Suprapubic skin (tissue), 4 donors: Measurements from ENCODE around the gene SHROOM1. TPM values are rescaled to one million over a fixed set of nuclear protein-coding genes. Genes with fewer than 3 reads are reported as not detected.

Source experiments
- DNase-seq, 2 donors: peaks; one replicate each; pipeline ENCODE4 v3.0.0-alpha.2; 2019; ENCODE audit warnings: low spot score in 2 of 2
- H3K27ac ChIP-seq: fragments of 200-600 bp; sonication (generic); one replicate; pipeline ENCODE4 v1.5.1; 2019
- H3K27me3 ChIP-seq: fragments of 200-600 bp; sonication (generic); one replicate; pipeline ENCODE4 v1.5.1; 2019
- H3K36me3 ChIP-seq: fragments of 200-600 bp; sonication (generic); one replicate; pipeline ENCODE4 v1.5.1; 2019
- H3K4me1 ChIP-seq: fragments of 200-600 bp; sonication (generic); one replicate; pipeline ENCODE4 v1.5.1; 2019
- H3K4me3 ChIP-seq: fragments of 200-600 bp; sonication (generic); one replicate; pipeline ENCODE4 v1.5.1; 2019; ENCODE audit warnings: mild to moderate bottlenecking
- H3K9me3 ChIP-seq: fragments of 200-600 bp; sonication (generic); one replicate; pipeline ENCODE4 v1.5.1; 2019
- CTCF ChIP-seq, 2 donors: fragments of 200-600 bp in 1 of 2; fragments of 450-650 bp in 1 of 2; sonication (generic) in 1 of 2; IDR thresholded peaks; one replicate each; pipeline ENCODE4 v1.5.1; 2016 to 2019; ENCODE audit warnings: antibody characterized with exemption in 2 of 2, mild to moderate bottlenecking in 1 of 2, moderate library complexity in 1 of 2
- EP300 ChIP-seq: sonication (generic); formaldehyde crosslinking; IDR thresholded peaks from one replicate; pipeline ENCODE4 v1.6.1; 2017; ENCODE audit warnings: antibody characterized with exemption
- POLR2A ChIP-seq, 2 donors: fragments of 450-650 bp; IDR thresholded peaks; one replicate each; pipeline ENCODE4 v1.6.1; 2017; ENCODE audit warnings: antibody characterized with exemption in 2 of 2, mild to moderate bottlenecking in 2 of 2, moderate library complexity in 2 of 2
- POLR2AphosphoS5 ChIP-seq, 3 donors: sonication (generic); formaldehyde crosslinking; IDR thresholded peaks; one replicate each; pipeline ENCODE4 v1.6.1; 2017; ENCODE audit warnings: antibody characterized with exemption in 3 of 3
- WGBS: methylation state at CpG from one replicate; pipeline ENCODE4 v1.1.5; 2018; 5-methylcytosine and 5-hydroxymethylcytosine counted together
- total RNA-seq, 4 donors: library from RNA; depleted of rRNA; stranded (reverse); fragments of >200 nt; gene quantifications; one replicate each; pipeline ENCODE4 v1.1.0, GENCODE V29; 2016

The SHROOM1 gene
- total RNA-seq, 4 donors from 2014 or later, result 0.76 to 2.8 (median 2.3) TPM

GRCh38 chr5:132827943-132828673 is 2.3 kb downstream of the SHROOM1 start:
- H3K4me1 ChIP-seq, result peaks cover 28% of the 10 kb centered on the region

GRCh38 chr5:132826424-132827082 is 3.9 kb downstream of the SHROOM1 start:
- WGBS, result 83% methylated on average over 6 of the region's 6 CpGs
- Histone ChIP-seq H3K9me3 (no peaks in the 10 kb centered on the region), H3K27ac (no peak overlapping the region), H3K36me3 (no peaks in the 10 kb centered on the region), H3K4me1 (peaks cover 33% of the 10 kb centered on the region), H3K4me3 (no peak overlapping the region), H3K27me3 (peaks cover 19% of the 10 kb centered on the region)
- DNase-seq, result peak in 1 of 2 donors; percentile 37
- TF ChIP-seq CTCF (IDR thresholded peaks at IDR 0.05) (no peak), POLR2AphosphoS5 (IDR thresholded peaks at IDR 0.05) (no peak)

More at GRCh38 chr5:132827943-132828673, 2.3 kb downstream of the SHROOM1 start:
- no peak overlapping the region for H3K4me3 ChIP-seq
- peak in 1 of 2 donors; percentile 6 for DNase-seq
- no peak overlapping the region for H3K27ac ChIP-seq
- 100% methylated on average over 3 of the region's 4 CpGs for WGBS
- peaks cover 19% of the 10 kb centered on the region for H3K27me3 ChIP-seq
- no peaks in the 10 kb centered on the region for H3K9me3 ChIP-seq
- H3K36me3 ChIP-seq, result no peaks in the 10 kb centered on the region
- TF ChIP-seq CTCF (IDR thresholded peaks at IDR 0.05) (no peak), POLR2AphosphoS5 (IDR thresholded peaks at IDR 0.05) (no peak)

GRCh38 chr5:132825834-132826391 is 4.5 kb downstream of the SHROOM1 start:
- DNase-seq, result peak in 1 of 2 donors; percentile 70
- no peak for TF ChIP-seq CTCF (IDR thresholded peaks at IDR 0.05)
- no peak for TF ChIP-seq POLR2AphosphoS5 (IDR thresholded peaks at IDR 0.05)
- TF ChIP-seq POLR2A (IDR thresholded peaks at IDR 0.05), result no peak
- no peak for TF ChIP-seq EP300
- Histone ChIP-seq H3K36me3 (no peaks in the 10 kb centered on the region), H3K9me3 (no peaks in the 10 kb centered on the region), H3K27me3 (peaks cover 19% of the 10 kb centered on the region), H3K4me3 (peak overlapping the region; percentile 44), H3K27ac (no peak overlapping the region), H3K4me1 (peaks cover 32% of the 10 kb centered on the region)
- WGBS, result 63% methylated on average over 26 of the region's 43 CpGs

- Histone ChIP-seq H3K4me1 (peaks cover 27% of the 10 kb centered on the region), H3K4me3 (peak overlapping the region; percentile 44), H3K27ac (no peak overlapping the region), H3K36me3 (no peaks in the 10 kb centered on the region), H3K9me3 (no peaks in the 10 kb centered on the region), H3K27me3 (peaks cover 15% of the 10 kb centered on the region)
- 46% methylated on average over 15 of the region's 71 CpGs for WGBS
- DNase-seq, result peak in 1 of 2 donors; percentile 73
- TF ChIP-seq POLR2A (IDR thresholded peaks at IDR 0.05) (no peak), CTCF (IDR thresholded peaks at IDR 0.05) (no peak), EP300 (no peak), POLR2AphosphoS5 (IDR thresholded peaks at IDR 0.05) (no peak)
These were observed 5.2 kb downstream of the SHROOM1 start for GRCh38 chr5:132825033-132825833.
